Measurements from ENCODE around the gene DNAJC18. TPM values are rescaled to one million over a fixed set of nuclear protein-coding genes. Genes with fewer than 3 reads are reported as not detected.

DNAJC18 gene
- total and polyA plus RNA-seq, 2 experiments from 2014 or later, result 10.9 to 13.4 TPM

DNA sequence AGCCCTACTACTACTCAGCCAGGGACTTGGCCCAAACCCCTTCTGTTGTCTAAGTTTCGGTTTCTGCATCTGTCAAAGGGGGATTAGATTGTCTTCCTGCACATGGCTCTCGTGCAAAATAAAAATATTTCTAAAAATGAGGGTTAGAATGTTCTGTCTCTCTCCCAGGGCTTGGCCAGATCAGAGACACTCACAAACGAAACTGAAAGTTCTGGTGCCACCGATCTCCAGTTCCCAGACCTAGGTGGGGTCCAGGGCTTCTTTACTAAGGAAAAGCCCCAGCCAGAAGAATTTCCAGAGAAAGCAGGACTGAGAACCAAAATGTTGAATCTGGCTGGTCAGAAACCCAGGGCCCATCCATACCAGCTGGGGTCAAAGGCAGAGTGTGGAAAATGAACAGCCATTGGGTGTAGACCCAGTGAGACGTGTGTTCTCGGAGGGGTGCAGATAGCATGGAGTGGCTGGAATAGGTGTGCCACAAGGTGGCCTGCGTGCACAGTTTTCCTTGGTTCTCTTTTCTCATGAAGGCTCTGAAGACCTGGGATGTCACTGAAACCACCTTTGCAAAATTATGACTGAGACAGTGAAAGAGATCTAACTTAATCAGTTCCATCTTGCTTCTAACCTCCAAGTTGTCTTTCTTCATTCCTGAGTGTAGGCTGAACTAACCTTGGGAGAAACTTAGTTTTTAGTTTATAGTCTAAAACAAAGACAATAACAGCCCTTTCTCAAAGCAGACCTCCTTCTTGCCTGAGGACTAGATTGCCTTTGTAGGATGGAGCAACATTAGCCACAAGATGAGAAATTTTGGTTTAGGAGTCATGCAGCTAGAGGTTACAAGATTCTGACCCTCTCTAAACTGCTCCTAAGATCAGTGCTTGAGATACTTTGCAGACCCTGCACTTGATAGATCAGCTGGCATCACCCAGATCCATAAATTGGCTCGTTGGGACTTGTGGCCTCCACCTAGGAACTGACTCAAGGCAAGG, 54.0 kb downstream of the DNAJC18 start:
- Histone ChIP-seq H3K79me2 (ENCODE audit: insufficient read depth) (no peaks in the 10 kb centered on the region), H3K36me3 (ENCODE audit: low read depth) (no peaks in the 10 kb centered on the region), H3K9me3 (ENCODE audit: low read depth) (no peaks in the 10 kb centered on the region), H3K4me3 (peak overlapping the region; percentile 68), H3K9ac (peak overlapping the region; percentile 77), H3K4me1 (ENCODE audit: insufficient read depth) (peaks cover 7% of the 10 kb centered on the region; the same call in 1 of the 2 replicates), H2AFZ (peak overlapping the region; percentile 92), H3K9me2 (ENCODE audit: insufficient read depth) (no peaks in the 10 kb centered on the region), H3K4me2 (ENCODE audit: unreplicated experiment) (peak overlapping the region; percentile 65), H3F3A (ENCODE audit: insufficient read depth) (0 out of 2 replicates have a peak, but pooled peaks cover 6% of the 10 kb centered on the region), H4K20me1 (ENCODE audit: insufficient read depth) (no peaks in the 10 kb centered on the region), H3K27me3 (replicated peaks; ENCODE audit: insufficient read depth) (no peaks in the 10 kb centered on the region), H3K27ac (peak overlapping the region; percentile 37)
- in situ Hi-C loops (cut with MboI), result no loop called here
- WGBS, 2 experiments (ENCODE audit: low coverage in 1 of 2, low lambda C conversion rate in 2 of 2, missing lambda C conversion rate in 2 of 2), result 26 to 27% methylated on average over 8 of the region's 8 CpGs
- peak; percentile 57 for DNase-seq
- TF ChIP-seq EZH2 (IDR thresholded peaks at IDR 0.05; ENCODE audit: insufficient read depth, poor library complexity, severe bottlenecking) (no peak), EZH2phosphoT487 (IDR thresholded peaks at IDR 0.05; ENCODE audit: insufficient read depth, low read depth) (no peak)

DNA sequence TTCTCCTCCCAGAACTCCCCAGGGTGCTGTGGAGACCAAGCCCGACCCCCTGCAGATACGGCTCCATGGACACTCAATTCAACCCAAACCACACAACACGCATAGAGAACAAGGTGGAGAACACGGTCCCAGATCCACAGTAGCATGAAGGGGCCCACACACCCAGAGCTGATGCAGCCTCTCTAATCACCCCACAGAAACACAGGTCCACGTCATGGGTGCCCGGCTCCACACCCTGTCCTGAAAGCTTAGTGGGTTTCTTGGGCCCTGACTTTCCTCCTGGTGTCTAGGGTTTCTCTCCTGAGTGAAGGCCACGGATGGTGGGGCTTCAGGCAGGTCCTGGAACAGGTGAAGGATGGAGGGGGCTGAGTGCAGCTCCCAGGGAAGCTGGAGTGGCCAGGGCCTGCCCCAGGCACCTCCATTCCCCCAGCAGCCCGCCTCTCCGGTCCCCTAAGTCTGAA, 54.7 kb downstream of the DNAJC18 start:
- H3K9me3 ChIP-seq (ENCODE audit: low read depth), result no peaks in the 10 kb centered on the region
- H3F3A ChIP-seq (ENCODE audit: insufficient read depth), result 0 out of 2 replicates have a peak, but pooled peaks cover 6% of the 10 kb centered on the region
- H3K36me3 ChIP-seq (ENCODE audit: low read depth), result no peaks in the 10 kb centered on the region
- in situ Hi-C loops (cut with MboI), result no loop called here
- no peaks in the 10 kb centered on the region for H3K9me2 ChIP-seq (ENCODE audit: insufficient read depth)
- no peak for TF ChIP-seq EZH2phosphoT487 (IDR thresholded peaks at IDR 0.05; ENCODE audit: insufficient read depth, low read depth)
- TF ChIP-seq EZH2 (IDR thresholded peaks at IDR 0.05; ENCODE audit: insufficient read depth, poor library complexity, severe bottlenecking), result no peak
- no peaks in the 10 kb centered on the region for H3K79me2 ChIP-seq (ENCODE audit: insufficient read depth)
- H3K27me3 ChIP-seq (replicated peaks; ENCODE audit: insufficient read depth), result no peaks in the 10 kb centered on the region
- 82% methylated on average over 9 of the region's 9 CpGs for WGBS, 2 experiments (ENCODE audit: low coverage in 1 of 2, low lambda C conversion rate in 2 of 2, missing lambda C conversion rate in 2 of 2)
- H3K27ac ChIP-seq, result no peak overlapping the region
- no peak for DNase-seq
- no peaks in the 10 kb centered on the region for H4K20me1 ChIP-seq (ENCODE audit: insufficient read depth)
- peak overlapping the region; percentile 77 for H3K9ac ChIP-seq
- H3K4me2 ChIP-seq (ENCODE audit: unreplicated experiment), result peak overlapping the region; percentile 65
- H3K4me1 ChIP-seq (ENCODE audit: insufficient read depth), result peaks cover 7% of the 10 kb centered on the region; the same call in 1 of the 2 replicates
- peak overlapping the region; percentile 92 for H2AFZ ChIP-seq
- peak overlapping the region; percentile 68 for H3K4me3 ChIP-seq

- Histone ChIP-seq H3K36me3 (ENCODE audit: low read depth) (no peaks in the 10 kb centered on the region), H3F3A (ENCODE audit: insufficient read depth) (0 out of 2 replicates have a peak, but pooled peaks cover 6% of the 10 kb centered on the region), H3K27ac (no peak overlapping the region), H3K79me2 (ENCODE audit: insufficient read depth) (no peaks in the 10 kb centered on the region), H3K4me2 (ENCODE audit: unreplicated experiment) (no peak overlapping the region), H2AFZ (no peak overlapping the region), H3K27me3 (replicated peaks; ENCODE audit: insufficient read depth) (no peaks in the 10 kb centered on the region), H3K9me3 (ENCODE audit: low read depth) (no peaks in the 10 kb centered on the region), H3K9ac (no peak overlapping the region), H3K9me2 (ENCODE audit: insufficient read depth) (no peaks in the 10 kb centered on the region), H3K4me3 (no peak overlapping the region), H3K4me1 (ENCODE audit: insufficient read depth) (peaks cover 7% of the 10 kb centered on the region; the same call in 1 of the 2 replicates), H4K20me1 (ENCODE audit: insufficient read depth) (no peaks in the 10 kb centered on the region)
- DNase-seq, result no peak
- 85 to 88% methylated on average over 7 of the region's 7 CpGs for WGBS, 2 experiments (ENCODE audit: low coverage in 1 of 2, low lambda C conversion rate in 2 of 2, missing lambda C conversion rate in 2 of 2)
- TF ChIP-seq EZH2 (IDR thresholded peaks at IDR 0.05; ENCODE audit: insufficient read depth, poor library complexity, severe bottlenecking) (no peak), EZH2phosphoT487 (IDR thresholded peaks at IDR 0.05; ENCODE audit: insufficient read depth, low read depth) (no peak)
- in situ Hi-C loops (cut with MboI), result no loop called here
Measured at GRCh38 chr5:139383993-139384590, 55.2 kb downstream of the DNAJC18 start.

- Histone ChIP-seq H4K20me1 (ENCODE audit: insufficient read depth) (no peaks in the 10 kb centered on the region), H3K9me2 (ENCODE audit: insufficient read depth) (no peaks in the 10 kb centered on the region), H3K27me3 (replicated peaks; ENCODE audit: insufficient read depth) (no peaks in the 10 kb centered on the region), H2AFZ (no peak within 1 kb of the TSS), H3K4me3 (no peak within 1 kb of the TSS), H3K36me3 (ENCODE audit: low read depth) (no peaks in the 10 kb centered on the region), H3K4me1 (ENCODE audit: insufficient read depth) (peaks cover 7% of the 10 kb centered on the region; the same call in 1 of the 2 replicates), H3K27ac (no peak within 1 kb of the TSS), H3K9ac (no peak within 1 kb of the TSS), H3F3A (ENCODE audit: insufficient read depth) (0 out of 2 replicates have a peak, but pooled peaks cover 6% of the 10 kb centered on the region), H3K9me3 (ENCODE audit: low read depth) (no peaks in the 10 kb centered on the region), H3K4me2 (ENCODE audit: unreplicated experiment) (no peak within 1 kb of the TSS), H3K79me2 (ENCODE audit: insufficient read depth) (no peaks in the 10 kb centered on the region)
- peak; percentile 47 for DNase-seq
- in situ Hi-C loops (cut with MboI), result no loop called here
- TF ChIP-seq EZH2phosphoT487 (IDR thresholded peaks at IDR 0.05; ENCODE audit: insufficient read depth, low read depth) (no peak), EZH2 (IDR thresholded peaks at IDR 0.05; ENCODE audit: insufficient read depth, poor library complexity, severe bottlenecking) (no peak)
- WGBS, 2 experiments (ENCODE audit: low coverage in 1 of 2, low lambda C conversion rate in 2 of 2, missing lambda C conversion rate in 2 of 2), result 69 to 77% methylated on average over 10 of the region's 10 CpGs
Measured at GRCh38 chr5:139383275-139383992, 55.9 kb downstream of the DNAJC18 start, which contains the start of gene SLC23A1. Gene SLC23A1 (minus strand): TSS chr5:139383297. CDS start chr5:139383253, 44 bp downstream.

Data from GM23248 (cell line).